K562 (cell line): Measurements from ENCODE around the gene ZCCHC8. TPM values are rescaled to one million over a fixed set of nuclear protein-coding genes. Genes with fewer than 3 reads are reported as not detected.

ENCODE experiments used
- ATF1 ChIP-seq, 2 experiments: fragments of 450-650 bp in 1 of 2; IDR thresholded peaks; 2 replicates each; pipeline ENCODE4 v1.6.1; 2016; ENCODE audit warnings: missing compliant biosample characterization in 1 of 2, missing genetic modification characterization in 1 of 2
- BHLHE40 ChIP-seq: IDR thresholded peaks from 2 replicates; pipeline ENCODE4 v1.6.1; 2011; ENCODE audit warnings: low read length, improper control_type of control experiment
- CHD1 ChIP-seq: fragments of 200-600 bp; sonication (generic); IDR thresholded peaks from one replicate; pipeline ENCODE4 v1.6.1; 2012; ENCODE audit warnings: mild to moderate bottlenecking, moderate library complexity, low read length, inconsistent platforms
- CREB3 ChIP-seq: fragments of 450-650 bp; conservative IDR thresholded peaks from 2 replicates; pipeline ENCODE4 v1.6.1; 2016; ENCODE audit warnings: missing genetic modification characterization, low read depth, mild to moderate bottlenecking, missing compliant biosample characterization, moderate library complexity
- CTCF ChIP-seq, 3 experiments: IDR thresholded peaks in 2 of 3; conservative IDR thresholded peaks in 1 of 3; 2 replicates each; pipeline ENCODE4 v1.5.1; 2011 to 2012; ENCODE audit warnings: low read length in 3 of 3, mild to moderate bottlenecking in 3 of 3, control low read depth in 2 of 3, improper control_type of control experiment in 1 of 3, inconsistent platforms in 1 of 3, low read depth in 1 of 3, mixed read lengths in 1 of 3, moderate library complexity in 1 of 3; ENCODE audit not compliant: insufficient read depth in 2 of 3
- DACH1 ChIP-seq: fragments of 450-650 bp; IDR thresholded peaks from 2 replicates; pipeline ENCODE4 v1.6.1; 2018; ENCODE audit not compliant: partially characterized antibody
- HDAC8 ChIP-seq: fragments of 450-650 bp; IDR thresholded peaks from 2 replicates; pipeline ENCODE4 v1.6.1; 2016; ENCODE audit warnings: mild to moderate bottlenecking, missing genetic modification characterization, moderate library complexity, missing compliant biosample characterization
- MCM5 ChIP-seq: fragments of 450-650 bp; IDR thresholded peaks from 2 replicates; pipeline ENCODE4 v1.6.1; 2016; ENCODE audit warnings: low read depth
- NR1H2 ChIP-seq: sonication (generic); formaldehyde crosslinking; IDR thresholded peaks from 2 replicates; pipeline ENCODE4 v1.4.0; 2020; ENCODE audit warnings: mild to moderate bottlenecking, missing genetic modification reagents
- SFPQ ChIP-seq: fragments of 200-400 bp; formaldehyde crosslinking; IDR thresholded peaks from 2 replicates; pipeline ENCODE4 v1.6.1; 2017; ENCODE audit warnings: mild to moderate bottlenecking, low read depth, low read length, moderate library complexity
- TEAD1 ChIP-seq, 2 experiments: fragments of 450-650 bp in 1 of 2; sonication (generic) in 1 of 2; formaldehyde crosslinking; IDR thresholded peaks; 2 replicates each; pipeline versions ENCODE4 v1.4.0 to v1.8.0; 2020 to 2022; ENCODE audit warnings: mild to moderate bottlenecking in 2 of 2, missing genetic modification reagents in 1 of 2
- ZBTB2 ChIP-seq: fragments of 450-650 bp; IDR thresholded peaks from 2 replicates; pipeline ENCODE4 v1.6.1; 2016; ENCODE audit warnings: antibody characterized with exemption
- ZBTB34 ChIP-seq: fragments of 250-450 bp; sonication (Bioruptor Pico); IDR thresholded peaks from 2 replicates; pipeline ENCODE4 v1.8.0; 2021; ENCODE audit warnings: mild to moderate bottlenecking, moderate library complexity
- ZNF146 ChIP-seq: IDR thresholded peaks from one replicate; pipeline ENCODE4 v1.6.1; 2018; ENCODE audit warnings: missing compliant biosample characterization; ENCODE audit not compliant: unreplicated experiment
- ZNF274 ChIP-seq: IDR thresholded peaks from 2 replicates; pipeline ENCODE4 v1.6.1; 2011; ENCODE audit warnings: low read depth, mild to moderate bottlenecking, low read length, moderate library complexity, borderline replicate concordance
- ZNF583 ChIP-seq: fragments of 250-450 bp; sonication (Bioruptor Pico); IDR thresholded peaks from 2 replicates; pipeline ENCODE4 v1.4.0; 2020
- ZNF695 ChIP-seq: fragments of 450-650 bp; formaldehyde crosslinking; IDR thresholded peaks from 2 replicates; pipeline ENCODE4 v1.4.0; 2020; ENCODE audit warnings: mild to moderate bottlenecking, moderate library complexity
- polyA plus RNA-seq, 8 experiments: library from polyadenylated mRNA; depleted of rRNA in 4 of 8; stranded (reverse) in 5 of 8; unstranded in 3 of 8; fragments of >200 nt; fragmentation: Nextera tagmentation in 2 of 8; fragmentation: Illumina TruSeq in 1 of 8; extraction: Ambion mirVana in 2 of 8; extraction: Trizol in 1 of 8; gene quantifications; 2 replicates each; pipeline versions ENCODE4 v1.2.1 to v1.2.3, GENCODE V29; 2011 to 2014; ENCODE audit warnings: inconsistent platforms in 1 of 8, missing spikeins in 1 of 8
- total RNA-seq, 7 experiments: library from RNA; depleted of rRNA in 6 of 7; stranded (reverse); fragments of >200 nt in 6 of 7; fragmentation: Illumina TruSeq in 2 of 7; extraction: Trizol in 2 of 7; gene quantifications; 2 replicates each; pipeline versions ENCODE4 v1.2.1 to v1.2.3, GENCODE V29; 2011 to 2021; ENCODE audit warnings: low replicate concordance in 1 of 7

ZCCHC8 gene
- total and polyA plus RNA-seq, 9 of the 15 experiments (the other 6 are each of a cell fraction or from before 2014, with no cell fraction given) = 14.8 to 50.9 (median 34.1) TPM

- TF ChIP-seq ZNF274 = no peak
- no peak for TF ChIP-seq MCM5
- TF ChIP-seq NR1H2 (CRISPR knock-in tag) = no peak
- TF ChIP-seq ZNF146 (CRISPR knock-in tag) = no peak
- no peak for TF ChIP-seq CREB3 (tag)
- no peak for TF ChIP-seq CTCF (IDR thresholded peaks at IDR 0.05 in 2 of 3, conservative IDR thresholded peaks at IDR 0.05 in 1 of 3; ENCODE audit: insufficient read depth in 2 of 3, low read depth in 1 of 3, low read length in 3 of 3)
- TF ChIP-seq ATF1 (CRISPR knock-in tag; IDR thresholded peaks at IDR 0.05) = no peak
- TF ChIP-seq ATF1 (tag; IDR thresholded peaks at IDR 0.05) = no peak
- TF ChIP-seq ZBTB34 (CRISPR knock-in tag) = no peak
- TF ChIP-seq ZNF583 (CRISPR knock-in tag) = no peak
- no peak for TF ChIP-seq CHD1
- no peak for TF ChIP-seq DACH1
- no peak for TF ChIP-seq TEAD1 (CRISPR knock-in tag; IDR thresholded peaks at IDR 0.05)
- TF ChIP-seq BHLHE40 = no peak
- no peak for TF ChIP-seq ZNF695 (CRISPR knock-in tag)
- no peak for TF ChIP-seq HDAC8 (tag)
- no peak for TF ChIP-seq SFPQ
- TF ChIP-seq ZBTB2 = no peak
These were observed 77.2 kb downstream of the ZCCHC8 start (continued) for GRCh38 chr12:122423258-122424165.
